ENCODE data around the gene FBXL17. TPM values are rescaled to one million over a fixed set of nuclear protein-coding genes. Genes with fewer than 3 reads are reported as not detected.
A peak's percentile ranks its signal among the peaks of the same experiment; 100 is the strongest.

FBXL17 gene
- total and polyA plus RNA-seq, 9 of the 15 experiments (the other 6 are each of a cell fraction or from before 2014, with no cell fraction given), result 0.32 to 5.4 (median 1.8) TPM

- TF ChIP-seq MLX (CRISPR knock-in tag; conservative IDR thresholded peaks at IDR 0.05) (no peak), NCOA4 (IDR thresholded peaks at IDR 0.05; ENCODE audit: partially characterized antibody) (no peak), CCNT2 (IDR thresholded peaks at IDR 0.05; ENCODE audit: borderline replicate concordance, extremely low read depth, insufficient read length, low read depth, low read length) (peak; percentile 48), ZNF589 (CRISPR knock-in tag; IDR thresholded peaks at IDR 0.05; ENCODE audit: low read depth) (peak; percentile 64; the same call in 1 of the 2 replicates), PTBP1 (IDR thresholded peaks at IDR 0.05; ENCODE audit: low read depth, low read length) (no peak), ZNF311 (CRISPR knock-in tag; IDR thresholded peaks at IDR 0.05) (no peak), SRF (CRISPR knock-in tag; IDR thresholded peaks at IDR 0.05) (no peak), ZNF41 (CRISPR knock-in tag; conservative IDR thresholded peaks at IDR 0.05) (no peak), YY1 (IDR thresholded peaks at IDR 0.05; ENCODE audit: borderline replicate concordance in 1 of 3, control insufficient read depth in 1 of 3, extremely low read depth in 1 of 3, insufficient read depth in 3 of 3, insufficient read length in 1 of 3, insufficient replicate concordance in 2 of 3, low read depth in 1 of 3, low read length in 2 of 3) (peak in 1 of 3 experiments; percentile 9), GTF2E2 (tag; IDR thresholded peaks at IDR 0.05) (0 out of 2 replicates have a peak, but pooled peaks have one; percentile 54), BACH1 (tag; IDR thresholded peaks at IDR 0.05) (no peak), MEF2A (IDR thresholded peaks at IDR 0.05; ENCODE audit: control insufficient read depth, low read depth, low read length) (no peak), SRSF1 (IDR thresholded peaks at IDR 0.05; ENCODE audit: low read depth, low read length) (no peak), POLR2G (IDR thresholded peaks at IDR 0.05; ENCODE audit: low read depth, low read length) (peak; percentile 50), GABPB2 (CRISPR knock-in tag; conservative IDR thresholded peaks at IDR 0.05) (no peak)
- TF ChIP-seq, protein P1, sequence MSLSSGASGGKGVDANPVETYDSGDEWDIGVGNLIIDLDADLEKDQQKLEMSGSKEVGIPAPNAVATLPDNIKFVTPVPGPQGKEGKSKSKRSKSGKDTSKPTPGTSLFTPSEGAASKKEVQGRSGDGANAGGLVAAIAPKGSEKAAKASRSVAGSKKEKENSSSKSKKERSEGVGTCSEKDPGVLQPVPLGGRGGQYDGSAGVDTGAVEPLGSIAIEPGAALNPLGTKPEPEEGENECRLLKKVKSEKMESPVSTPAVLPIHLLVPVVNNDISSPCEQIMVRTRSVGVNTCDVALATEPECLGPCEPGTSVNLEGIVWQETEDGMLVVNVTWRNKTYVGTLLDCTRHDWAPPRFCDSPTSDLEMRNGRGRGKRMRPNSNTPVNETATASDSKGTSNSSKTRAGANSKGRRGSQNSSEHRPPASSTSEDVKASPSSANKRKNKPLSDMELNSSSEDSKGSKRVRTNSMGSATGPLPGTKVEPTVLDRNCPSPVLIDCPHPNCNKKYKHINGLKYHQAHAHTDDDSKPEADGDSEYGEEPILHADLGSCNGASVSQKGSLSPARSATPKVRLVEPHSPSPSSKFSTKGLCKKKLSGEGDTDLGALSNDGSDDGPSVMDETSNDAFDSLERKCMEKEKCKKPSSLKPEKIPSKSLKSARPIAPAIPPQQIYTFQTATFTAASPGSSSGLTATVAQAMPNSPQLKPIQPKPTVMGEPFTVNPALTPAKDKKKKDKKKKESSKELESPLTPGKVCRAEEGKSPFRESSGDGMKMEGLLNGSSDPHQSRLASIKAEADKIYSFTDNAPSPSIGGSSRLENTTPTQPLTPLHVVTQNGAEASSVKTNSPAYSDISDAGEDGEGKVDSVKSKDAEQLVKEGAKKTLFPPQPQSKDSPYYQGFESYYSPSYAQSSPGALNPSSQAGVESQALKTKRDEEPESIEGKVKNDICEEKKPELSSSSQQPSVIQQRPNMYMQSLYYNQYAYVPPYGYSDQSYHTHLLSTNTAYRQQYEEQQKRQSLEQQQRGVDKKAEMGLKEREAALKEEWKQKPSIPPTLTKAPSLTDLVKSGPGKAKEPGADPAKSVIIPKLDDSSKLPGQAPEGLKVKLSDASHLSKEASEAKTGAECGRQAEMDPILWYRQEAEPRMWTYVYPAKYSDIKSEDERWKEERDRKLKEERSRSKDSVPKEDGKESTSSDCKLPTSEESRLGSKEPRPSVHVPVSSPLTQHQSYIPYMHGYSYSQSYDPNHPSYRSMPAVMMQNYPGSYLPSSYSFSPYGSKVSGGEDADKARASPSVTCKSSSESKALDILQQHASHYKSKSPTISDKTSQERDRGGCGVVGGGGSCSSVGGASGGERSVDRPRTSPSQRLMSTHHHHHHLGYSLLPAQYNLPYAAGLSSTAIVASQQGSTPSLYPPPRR (CRISPR knock-in tag; IDR thresholded peaks at IDR 0.05; ENCODE audit: borderline replicate concordance), result 0 out of 2 replicates have a peak, but pooled peaks have one; percentile 88
- TF ChIP-seq, protein P2, sequence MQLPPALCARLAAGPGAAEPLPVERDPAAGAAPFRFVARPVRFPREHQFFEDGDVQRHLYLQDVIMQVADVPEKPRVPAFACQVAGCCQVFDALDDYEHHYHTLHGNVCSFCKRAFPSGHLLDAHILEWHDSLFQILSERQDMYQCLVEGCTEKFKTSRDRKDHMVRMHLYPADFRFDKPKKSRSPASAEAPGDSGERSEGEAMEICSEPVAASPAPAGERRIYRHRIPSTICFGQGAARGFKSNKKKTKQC (CRISPR knock-in tag; IDR thresholded peaks at IDR 0.05), result peak; percentile 64; the same call in 1 of the 2 replicates
- TF ChIP-seq, protein P3, sequence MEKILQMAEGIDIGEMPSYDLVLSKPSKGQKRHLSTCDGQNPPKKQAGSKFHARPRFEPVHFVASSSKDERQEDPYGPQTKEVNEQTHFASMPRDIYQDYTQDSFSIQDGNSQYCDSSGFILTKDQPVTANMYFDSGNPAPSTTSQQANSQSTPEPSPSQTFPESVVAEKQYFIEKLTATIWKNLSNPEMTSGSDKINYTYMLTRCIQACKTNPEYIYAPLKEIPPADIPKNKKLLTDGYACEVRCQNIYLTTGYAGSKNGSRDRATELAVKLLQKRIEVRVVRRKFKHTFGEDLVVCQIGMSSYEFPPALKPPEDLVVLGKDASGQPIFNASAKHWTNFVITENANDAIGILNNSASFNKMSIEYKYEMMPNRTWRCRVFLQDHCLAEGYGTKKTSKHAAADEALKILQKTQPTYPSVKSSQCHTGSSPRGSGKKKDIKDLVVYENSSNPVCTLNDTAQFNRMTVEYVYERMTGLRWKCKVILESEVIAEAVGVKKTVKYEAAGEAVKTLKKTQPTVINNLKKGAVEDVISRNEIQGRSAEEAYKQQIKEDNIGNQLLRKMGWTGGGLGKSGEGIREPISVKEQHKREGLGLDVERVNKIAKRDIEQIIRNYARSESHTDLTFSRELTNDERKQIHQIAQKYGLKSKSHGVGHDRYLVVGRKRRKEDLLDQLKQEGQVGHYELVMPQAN (IDR thresholded peaks at IDR 0.05; ENCODE audit: borderline replicate concordance), result no peak
These were observed 446 bp downstream of the FBXL17 start (continued) for GRCh38 chr5:108381350-108381953.

All from K562 (cell line).